GM10248 (cell line): ENCODE results near the gene ZNF70.
A peak's percentile ranks its signal among the peaks of the same experiment; 100 is the strongest.

Experiments used
- CTCF ChIA-PET: fragments of 300-600 bp; sonication (Branson Sonifier 250); formaldehyde crosslinking; extraction: SDS; loops from one replicate; lab custom pipeline; 2021; ENCODE audit warnings: antibody characterized with exemption; lab: Yijun Ruan, JAX
- POLR2A ChIA-PET: fragments of 350-650 bp; sonication (Branson Sonifier 250); formaldehyde crosslinking; extraction: SDS; loops from one replicate; lab custom pipeline; 2020; ENCODE audit warnings: antibody characterized with exemption; lab: Yijun Ruan, JAX
- DNase-seq: peaks from one replicate; pipeline ENCODE4 v3.0.0; 2012; ENCODE audit errors: extremely low spot score
- CTCF ChIP-seq: IDR thresholded peaks from 2 replicates; pipeline ENCODE4 v1.5.1; 2012; ENCODE audit warnings: mild to moderate bottlenecking, low read depth; ENCODE audit errors: extremely low read depth, missing control alignments, control extremely low read depth

The ZNF70 gene

GRCh38 chr22:23789638-23790037 is 38.7 kb upstream of the ZNF70 start:
- POLR2A ChIA-PET = no interaction called here
- no peak for DNase-seq
- TF ChIP-seq CTCF = no peak
- CTCF ChIA-PET = interaction anchor here (1.4 to 3.5 kb wide), 6 partner anchors 8 to 62 kb away, joined by 4 to 16 read pairs (median 5); no protein-coding TSS in a partner anchor

GRCh38 chr22:23789121-23789520 is 38.2 kb upstream of the ZNF70 start:
- ChIA-PET POLR2A (interaction anchor here (1.0 kb wide), 1 partner anchor 10 kb away, joined by 4 read pairs; no protein-coding TSS in a partner anchor), CTCF (interaction anchor here (0.9 to 3.5 kb wide), 7 partner anchors 9 to 62 kb away, joined by 4 to 16 read pairs (median 5); no protein-coding TSS in a partner anchor)
- DNase-seq = no peak
- TF ChIP-seq CTCF = no peak

GRCh38 chr22:23787910-23788309 is 37.0 kb upstream of the ZNF70 start:
- no peak for DNase-seq
- ChIA-PET CTCF (interaction anchor here (0.9 to 3.5 kb wide), 4 partner anchors 10 to 62 kb away, joined by 4 to 16 read pairs (median 8); no protein-coding TSS in a partner anchor), POLR2A (interaction anchor here (0.6 to 1.0 kb wide), 2 partner anchors 11 to 22 kb away, joined by 4 to 6 read pairs; no protein-coding TSS in a partner anchor)
- no peak for TF ChIP-seq CTCF

GRCh38 chr22:23787600-23787896 is 36.6 kb upstream of the ZNF70 start:
- ChIA-PET CTCF (interaction anchor here (1.0 to 3.5 kb wide), 4 partner anchors 10 to 62 kb away, joined by 3 to 16 read pairs (median 8); no protein-coding TSS in a partner anchor), POLR2A (no interaction called here)
- DNase-seq = no peak
- TF ChIP-seq CTCF = no peak

- ChIA-PET POLR2A (interaction anchor here (0.5 to 1.3 kb wide), 2 partner anchors 60 to 1612 kb away, joined by 3 to 4 read pairs; no protein-coding TSS in a partner anchor), CTCF (interaction anchor here (1.0 to 3.5 kb wide), 4 partner anchors 9 to 63 kb away, joined by 3 to 16 read pairs (median 5); no protein-coding TSS in a partner anchor)
- DNase-seq = peak; percentile 94
- no peak for TF ChIP-seq CTCF
These were observed 36.1 kb upstream of the ZNF70 start, which contains the start of gene SMARCB1 for GRCh38 chr22:23786752-23787599. Gene SMARCB1 (plus strand): TSS chr22:23786966. CDS start chr22:23787170, 204 bp downstream.

GRCh38 chr22:23786261-23786710 is 35.4 kb upstream of the ZNF70 start:
- no peak for DNase-seq
- no peak for TF ChIP-seq CTCF
- POLR2A ChIA-PET = interaction anchor here (0.5 to 1.3 kb wide), 2 partner anchors 60 to 1613 kb away, joined by 3 to 4 read pairs; no protein-coding TSS in a partner anchor
- CTCF ChIA-PET = interaction anchor here (1.3 to 3.5 kb wide), 3 partner anchors 9 to 63 kb away, joined by 3 to 16 read pairs (median 7); no protein-coding TSS in a partner anchor
